Gastrocnemius medialis (tissue), 4 donors: ENCODE measurements around the gene CSTB. TPM values are rescaled to one million over a fixed set of nuclear protein-coding genes. Genes with fewer than 3 reads are reported as not detected.

Experiments used
- ATAC-seq, 2 donors: fragments of 150-250 bp; one replicate each; pipeline ENCODE4 v1.9.1; 2016
- DNase-seq, 2 donors: peaks; one replicate each; pipeline ENCODE4 v3.0.0-alpha.2; 2019
- H3K27ac ChIP-seq, 4 donors: fragments of 200-600 bp; sonication (generic); 1 replicate in 1 of 4; 2 replicates in 3 of 4; pipeline ENCODE4 v1.5.1; 2016 to 2018; ENCODE audit warnings: mild to moderate bottlenecking in 2 of 4, moderate library complexity in 1 of 4
- H3K27me3 ChIP-seq, 3 donors: fragments of 200-600 bp; sonication (generic) in 2 of 3; 1 replicate in 1 of 3; 2 replicates in 2 of 3; pipeline versions ENCODE4 v1.5.1 to v1.6.0; 2016 to 2019; ENCODE audit warnings: mild to moderate bottlenecking in 1 of 3, moderate library complexity in 1 of 3
- H3K36me3 ChIP-seq, 2 donors: fragments of 200-600 bp; sonication (generic) in 1 of 2; one replicate each; pipeline ENCODE4 v1.5.1; 2017 to 2018
- H3K4me1 ChIP-seq, 2 donors: fragments of 200-600 bp; sonication (generic) in 1 of 2; one replicate each; pipeline ENCODE4 v1.5.1; 2016 to 2017; ENCODE audit warnings: mild to moderate bottlenecking in 2 of 2
- H3K4me3 ChIP-seq, 4 donors: fragments of 200-600 bp; sonication (generic) in 3 of 4; 1 replicate in 1 of 4; 2 replicates in 3 of 4; pipeline ENCODE4 v1.5.1; 2016 to 2019; ENCODE audit warnings: mild to moderate bottlenecking in 2 of 4
- H3K9me3 ChIP-seq, 3 donors: fragments of 200-600 bp; sonication (generic) in 2 of 3; 1 replicate in 1 of 3; 2 replicates in 2 of 3; pipeline ENCODE4 v1.5.1; 2016 to 2019
- CTCF ChIP-seq, 5 experiments: fragments of 450-650 bp in 3 of 5; fragments of 200-600 bp in 2 of 5; sonication (generic) in 2 of 5; IDR thresholded peaks in 4 of 5; conservative IDR thresholded peaks in 1 of 5; 1 replicate in 4 of 5; 2 replicates in 1 of 5; pipeline ENCODE4 v1.5.1; 2016 to 2019; ENCODE audit warnings: antibody characterized with exemption in 5 of 5, mild to moderate bottlenecking in 3 of 5, moderate library complexity in 3 of 5
- POLR2A ChIP-seq, 2 donors: fragments of 450-650 bp; IDR thresholded peaks; one replicate each; pipeline ENCODE4 v1.6.1; 2017; ENCODE audit warnings: antibody characterized with exemption in 2 of 2, mild to moderate bottlenecking in 2 of 2, moderate library complexity in 2 of 2
- in situ Hi-C, 4 donors: fragments of 200-750 bp; cut with MboI; loops; one replicate each; pipeline versions ENCODE4 v1.15.0 to v1.8.0; 2017; ENCODE audit warnings: low sequenced_read_pairs in 4 of 4
- intact Hi-C: fragments of 100-400 bp; cut with DNase I; formaldehyde crosslinking; loops from one replicate; pipeline ENCODE4 v1.15.1; 2023; ENCODE audit warnings: low total_unique reads
- total RNA-seq, 4 donors: library from RNA; depleted of rRNA; stranded (reverse); fragments of >200 nt; gene quantifications; one replicate each; pipeline versions ENCODE4 v1.1.0 to v1.2.3, GENCODE V29; 2016

The CSTB gene
- total RNA-seq, 4 donors from 2014 or later, result 1.3 to 5.9 (median 5.2) TPM

DNA sequence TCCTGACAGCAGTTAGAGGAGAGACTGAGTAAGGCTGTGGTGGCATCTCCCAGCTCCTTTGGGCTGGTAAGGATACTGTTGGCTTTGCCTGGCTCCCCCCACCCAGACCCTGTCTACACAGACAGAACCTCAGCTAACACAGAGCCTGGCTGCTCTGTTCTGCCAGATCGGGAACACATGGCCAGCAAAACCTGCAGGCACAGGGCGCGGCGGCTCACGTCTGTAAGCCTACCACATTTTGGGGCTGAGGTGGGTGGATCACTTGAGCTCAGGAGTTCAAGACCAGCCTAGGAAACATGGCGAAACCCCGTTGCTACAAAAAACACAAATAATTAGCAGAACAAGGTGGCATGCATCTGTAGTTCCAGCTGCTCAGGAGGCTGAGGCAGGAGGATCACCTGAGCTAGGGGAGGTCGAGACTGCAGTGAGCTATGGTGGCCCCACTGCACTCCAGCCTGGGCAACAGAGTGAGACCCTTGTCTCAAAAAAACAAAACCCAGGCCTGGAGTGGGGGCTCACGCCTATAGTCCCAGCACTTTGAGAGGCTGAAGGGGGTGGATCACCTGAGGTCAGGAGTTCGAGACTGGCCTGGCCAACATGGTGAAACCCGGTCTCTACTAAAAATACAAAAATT lies 6.7 kb downstream of the CSTB start:
- intact Hi-C loops, result no loop called here

GRCh38 chr21:43768868-43769167 lies 7.3 kb downstream of the CSTB start:
- Histone ChIP-seq H3K27me3 (no peaks in the 10 kb centered on the region), H3K4me1 (peaks cover 0 to 1% of the 10 kb centered on the region in 2 donors), H3K9me3 (no peaks in the 10 kb centered on the region), H3K27ac (no peak overlapping the region), H3K4me3 (no peak overlapping the region), H3K36me3 (peaks cover 0 to 13% of the 10 kb centered on the region in 2 donors)
- ATAC-seq (no peak), DNase-seq (no peak)
- TF ChIP-seq CTCF (IDR thresholded peaks at IDR 0.05 in 4 of 5, conservative IDR thresholded peaks at IDR 0.05 in 1 of 5), result no peak
- TF ChIP-seq POLR2A (IDR thresholded peaks at IDR 0.05), result no peak
- in situ Hi-C loops (no loop called here), intact Hi-C loops (no loop called here)

More for the DNA sequence above, 6.7 kb downstream of the CSTB start:
- no peak for ATAC-seq
- H3K4me1 ChIP-seq, result peaks cover 2 to 4% of the 10 kb centered on the region in 2 donors
- TF ChIP-seq POLR2A (IDR thresholded peaks at IDR 0.05) (no peak), CTCF (IDR thresholded peaks at IDR 0.05 in 4 of 5, conservative IDR thresholded peaks at IDR 0.05 in 1 of 5) (no peak)
- H3K9me3 ChIP-seq, result no peaks in the 10 kb centered on the region
- no peak overlapping the region for H3K27ac ChIP-seq
- H3K36me3 ChIP-seq, result peaks cover 0 to 19% of the 10 kb centered on the region in 2 donors
- in situ Hi-C loops, result no loop called here
- no peak overlapping the region for H3K4me3 ChIP-seq
- no peak for DNase-seq
- no peaks in the 10 kb centered on the region for H3K27me3 ChIP-seq

DNA sequence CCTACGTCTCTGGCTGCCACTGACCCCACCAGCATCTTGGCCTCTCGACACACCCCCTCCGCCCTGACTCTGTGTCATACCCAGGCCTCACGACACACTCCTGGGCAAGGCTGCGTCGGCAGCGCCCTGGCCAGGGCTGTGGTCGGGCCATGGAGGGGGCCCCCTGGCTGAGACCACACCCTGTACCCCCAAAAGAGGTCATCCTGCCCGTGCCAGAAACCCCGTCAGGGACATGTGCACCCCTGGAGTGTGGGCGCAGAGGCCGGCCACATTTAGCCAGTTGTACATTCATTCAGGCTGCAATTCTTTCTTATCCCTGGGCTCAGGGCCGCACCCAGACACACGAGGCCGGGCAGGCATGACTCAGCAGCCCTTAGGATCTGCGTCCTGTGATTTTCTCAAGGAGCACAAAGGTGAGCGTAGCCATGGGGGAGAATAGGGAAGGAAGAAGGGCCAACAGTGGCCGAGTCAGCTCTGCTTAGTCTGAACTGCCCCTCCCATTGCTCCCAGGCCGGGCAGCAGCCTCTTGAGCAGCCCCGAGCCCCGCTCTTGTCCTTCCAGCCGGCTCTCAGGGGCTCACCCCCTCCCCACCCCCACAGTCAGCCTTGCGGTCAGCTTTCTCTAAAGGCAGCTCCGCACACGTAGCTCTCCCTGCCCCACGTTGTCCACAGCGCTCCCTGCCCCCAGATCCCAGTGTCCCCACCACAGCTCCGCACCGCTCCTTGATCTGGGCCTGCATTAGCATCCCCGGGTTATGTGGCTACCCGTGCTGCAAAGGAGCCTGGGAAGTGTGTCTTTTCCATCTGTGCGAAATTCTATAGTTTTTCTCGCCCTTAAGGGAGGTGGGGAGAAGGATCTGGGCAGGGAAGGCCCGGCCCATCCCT lies 7.9 kb downstream of the CSTB start:
- Histone ChIP-seq H3K4me3 (no peak overlapping the region), H3K27ac (no peak overlapping the region), H3K27me3 (no peaks in the 10 kb centered on the region), H3K36me3 (peaks cover 0 to 7% of the 10 kb centered on the region in 2 donors), H3K9me3 (no peaks in the 10 kb centered on the region), H3K4me1 (no peaks in the 10 kb centered on the region)
- ATAC-seq (no peak), DNase-seq (no peak)
- TF ChIP-seq CTCF (IDR thresholded peaks at IDR 0.05 in 4 of 5, conservative IDR thresholded peaks at IDR 0.05 in 1 of 5) (no peak), POLR2A (IDR thresholded peaks at IDR 0.05) (no peak)
- in situ Hi-C loops (no loop called here), intact Hi-C loops (no loop called here)

DNA sequence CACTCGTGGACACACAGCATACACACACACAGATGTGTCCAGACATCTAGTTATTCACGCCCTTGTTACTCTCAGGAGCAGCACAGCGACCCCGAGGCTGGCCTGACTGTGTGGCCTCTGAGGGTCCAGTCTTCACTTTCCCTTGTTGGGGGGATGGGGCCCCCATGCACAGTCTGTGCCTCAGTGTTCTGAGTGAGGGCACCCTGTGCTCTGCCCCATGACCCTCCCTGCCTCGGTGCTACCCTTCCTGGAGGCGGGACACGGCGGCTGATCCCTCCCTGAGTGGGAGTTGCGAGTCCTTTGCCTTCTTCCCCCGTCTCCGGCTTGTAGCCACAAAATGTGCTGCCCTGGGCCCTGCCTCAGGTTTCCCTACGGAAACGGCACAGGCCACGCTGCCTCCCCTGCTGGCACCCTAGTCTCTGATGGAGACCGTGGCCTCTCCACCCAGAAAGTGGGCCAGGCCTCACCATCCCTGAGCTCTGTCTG lies 8.6 kb downstream of the CSTB start:
- H3K4me1 ChIP-seq, result no peaks in the 10 kb centered on the region
- in situ Hi-C loops, result no loop called here
- no peak for ATAC-seq
- H3K36me3 ChIP-seq, result peaks cover 0 to under 1% of the 10 kb centered on the region in 2 donors
- intact Hi-C loops, result no loop called here
- H3K9me3 ChIP-seq, result no peaks in the 10 kb centered on the region
- no peak overlapping the region for H3K27ac ChIP-seq
- no peak for DNase-seq
- no peak overlapping the region for H3K4me3 ChIP-seq
- H3K27me3 ChIP-seq, result no peaks in the 10 kb centered on the region
- TF ChIP-seq CTCF (IDR thresholded peaks at IDR 0.05 in 4 of 5, conservative IDR thresholded peaks at IDR 0.05 in 1 of 5) (no peak), POLR2A (IDR thresholded peaks at IDR 0.05) (no peak)
